Ramos (cell line): ENCODE results near the gene CLPTM1.
"Not testable (repeated sequence)": the region's sequence is repeated elsewhere in the genome, so short reads cannot be mapped to it uniquely, and the experiment has no call there.

Experiments
- in situ Hi-C: fragments of 300-500 bp; cut with MboI; formaldehyde crosslinking; loops from one replicate; pipeline ENCODE4 v1.14.3; 2022; ENCODE audit warnings: low sequenced_read_pairs; ENCODE audit not compliant: unreplicated experiment

Gene CLPTM1

GRCh38 chr19:44939668-44940067, 15.5 kb upstream of the CLPTM1 start:
- in situ Hi-C loops: no loop called here

- in situ Hi-C loops: no loop called here
These were observed 13.1 kb upstream of the CLPTM1 start, which contains the start of gene APOC4 for GRCh38 chr19:44942067-44942571. TSS of gene APOC4 (plus strand) at chr19:44942237. CDS start at chr19:44942278, 41 bp downstream.

GRCh38 chr19:44943801-44944249, 11.4 kb upstream of the CLPTM1 start:
- in situ Hi-C loops: no loop called here

- in situ Hi-C loops: no loop called here
These were observed 8.1 kb upstream of the CLPTM1 start for GRCh38 chr19:44947041-44947581.

- in situ Hi-C loops: no loop called here
These were observed 6.9 kb upstream of the CLPTM1 start for GRCh38 chr19:44948237-44948636.

- in situ Hi-C loops: no loop called here
These were observed 6.3 kb upstream of the CLPTM1 start for GRCh38 chr19:44948763-44949374.

- in situ Hi-C loops: no loop called here
These were observed 5.6 kb upstream of the CLPTM1 start for GRCh38 chr19:44949550-44949949.

- in situ Hi-C loops: no loop called here
These were observed 3.7 kb upstream of the CLPTM1 start for GRCh38 chr19:44951179-44952159.

- in situ Hi-C loops: no loop called here
These were observed 917 bp upstream of the CLPTM1 start for GRCh38 chr19:44954278-44954648.

- in situ Hi-C loops: no loop called here
These were observed 592 bp downstream of the CLPTM1 start for GRCh38 chr19:44955505-44956439.

- in situ Hi-C loops: no loop called here
These were observed 2.3 kb downstream of the CLPTM1 start for GRCh38 chr19:44957526-44957925.

GRCh38 chr19:44958090-44958489, 2.9 kb downstream of the CLPTM1 start:
- in situ Hi-C loops: no loop called here

- in situ Hi-C loops: no loop called here
These were observed 4.5 kb downstream of the CLPTM1 start for GRCh38 chr19:44959691-44960090.

GRCh38 chr19:44960906-44961728, 5.9 kb downstream of the CLPTM1 start:
- in situ Hi-C loops: no loop called here

GRCh38 chr19:44961821-44962220, 6.6 kb downstream of the CLPTM1 start:
- in situ Hi-C loops: no loop called here

- in situ Hi-C loops: no loop called here
These were observed 12.9 kb downstream of the CLPTM1 start for GRCh38 chr19:44968118-44968517.

- in situ Hi-C loops: no loop called here
These were observed 13.5 kb downstream of the CLPTM1 start for GRCh38 chr19:44968670-44969069.

- in situ Hi-C loops: no loop called here
These were observed 14.3 kb downstream of the CLPTM1 start for GRCh38 chr19:44969437-44969836.

GRCh38 chr19:44971451-44971850, 16.3 kb downstream of the CLPTM1 start:
- in situ Hi-C loops: not testable (repeated sequence)
